Karpas-422 (cell line): Measurements from ENCODE around the gene WDFY1. TPM values are rescaled to one million over a fixed set of nuclear protein-coding genes. Genes with fewer than 3 reads are reported as not detected.

Experiments
- DNase-seq: peaks from one replicate; pipeline ENCODE4 v3.0.0-alpha.2; 2015
- H2AFZ ChIP-seq: fragments of 200-600 bp; sonication (generic); 2 replicates; pipeline ENCODE4 v1.6.1; 2014; ENCODE audit warnings: antibody characterized with exemption, low read length, mixed read lengths
- H3K27ac ChIP-seq: fragments of 200-600 bp; sonication (generic); 2 replicates; pipeline ENCODE4 v1.5.1; 2014; ENCODE audit warnings: mild to moderate bottlenecking, low read length, moderate library complexity
- H3K27me3 ChIP-seq: fragments of 200-600 bp; sonication (generic); 2 replicates; pipeline ENCODE4 v1.6.1; 2014; ENCODE audit warnings: low read length, mixed read lengths
- H3K36me3 ChIP-seq: fragments of 200-600 bp; sonication (generic); 2 replicates; pipeline ENCODE4 v1.6.1; 2014; ENCODE audit warnings: low read length, mixed read lengths; ENCODE audit not compliant: insufficient read depth
- H3K4me1 ChIP-seq: fragments of 200-600 bp; sonication (generic); 2 replicates; pipeline ENCODE4 v1.6.1; 2014; ENCODE audit warnings: mild to moderate bottlenecking, low read length, mixed read lengths
- H3K4me2 ChIP-seq: fragments of 200-600 bp; sonication (generic); 2 replicates; pipeline ENCODE4 v1.6.1; 2014; ENCODE audit warnings: low read length, low read depth, mild to moderate bottlenecking; ENCODE audit not compliant: poor library complexity, severe bottlenecking
- H3K4me3 ChIP-seq: fragments of 200-600 bp; sonication (generic); 2 replicates; pipeline ENCODE4 v1.5.1; 2014; ENCODE audit warnings: mild to moderate bottlenecking, antibody characterized with exemption, low read length, mixed read lengths
- H3K79me2 ChIP-seq: fragments of 200-600 bp; sonication (generic); 2 replicates; pipeline ENCODE4 v1.6.1; 2014; ENCODE audit warnings: mild to moderate bottlenecking, low read length, mixed read lengths
- H3K9ac ChIP-seq: fragments of 200-600 bp; sonication (generic); 2 replicates; pipeline ENCODE4 v1.6.0; 2014; ENCODE audit warnings: low read length
- H3K9me2 ChIP-seq: fragments of 200-600 bp; sonication (generic), shearing (Covaris generic); replicated peaks from 2 replicates; pipeline ENCODE4 v1.6.0; 2014; ENCODE audit warnings: mild to moderate bottlenecking, low read length, moderate library complexity; ENCODE audit not compliant: insufficient read depth
- H3K9me3 ChIP-seq: fragments of 300-700, 200-600 bp; sonication (generic); 2 replicates; pipeline ENCODE4 v1.6.1; 2014; ENCODE audit warnings: low read length, mixed read lengths
- H4K20me1 ChIP-seq: fragments of 200-600 bp; sonication (generic); 2 replicates; pipeline ENCODE4 v1.6.1; 2014; ENCODE audit warnings: mild to moderate bottlenecking, antibody characterized with exemption, low read length, low read depth; ENCODE audit not compliant: insufficient read depth
- total RNA-seq: library from RNA; depleted of rRNA; stranded (reverse); fragments of >200 nt; shearing (Covaris generic); gene quantifications from 2 replicates; pipeline ENCODE4 v1.2.3, GENCODE V29; 2014; ENCODE audit warnings: low replicate concordance

Gene WDFY1
- total RNA-seq, 1 experiment from 2014 or later = 34.7 TPM

GRCh38 chr2:223860809-223861738, 84.1 kb downstream of the WDFY1 start:
- Histone ChIP-seq H3K79me2 (no peaks in the 10 kb centered on the region), H3K27me3 (no peaks in the 10 kb centered on the region), H3K4me1 (no peaks in the 10 kb centered on the region), H3K9ac (no peak overlapping the region), H3K9me2 (no peaks in the 10 kb centered on the region), H2AFZ (no peak overlapping the region), H3K36me3 (no peaks in the 10 kb centered on the region), H3K4me2 (no peak overlapping the region), H3K27ac (no peak overlapping the region), H4K20me1 (no peaks in the 10 kb centered on the region), H3K4me3 (no peak overlapping the region), H3K9me3 (no peaks in the 10 kb centered on the region)
- DNase-seq = no peak

DNA sequence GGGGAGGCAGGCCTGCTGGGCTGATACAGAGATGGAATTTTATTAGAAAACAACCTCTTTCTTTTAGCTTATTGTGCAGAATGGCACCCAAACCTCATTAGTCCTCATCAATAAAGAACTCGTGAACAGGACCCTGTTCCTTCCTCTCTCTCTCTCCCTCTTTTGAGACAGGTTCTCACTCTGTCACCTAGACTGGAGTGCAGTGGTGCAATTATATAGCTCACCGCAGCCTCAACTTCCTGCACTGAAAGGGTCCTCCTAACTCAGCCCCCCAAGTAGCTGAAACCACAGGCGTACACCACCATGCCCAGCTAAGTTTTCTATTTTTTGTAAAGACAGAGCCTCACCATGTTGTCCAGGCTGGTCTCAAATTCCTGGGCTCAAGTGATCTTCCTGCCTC, 86.1 kb downstream of the WDFY1 start:
- Histone ChIP-seq H3K9me2 (no peaks in the 10 kb centered on the region), H4K20me1 (no peaks in the 10 kb centered on the region), H3K4me2 (no peak overlapping the region), H3K79me2 (no peaks in the 10 kb centered on the region), H3K9ac (no peak overlapping the region), H3K9me3 (no peaks in the 10 kb centered on the region), H2AFZ (no peak overlapping the region), H3K36me3 (no peaks in the 10 kb centered on the region), H3K27me3 (no peaks in the 10 kb centered on the region), H3K4me3 (no peak overlapping the region), H3K27ac (no peak overlapping the region), H3K4me1 (no peaks in the 10 kb centered on the region)
- no peak for DNase-seq

- Histone ChIP-seq H2AFZ (no peak overlapping the region), H3K4me2 (no peak overlapping the region), H3K36me3 (no peaks in the 10 kb centered on the region), H3K27ac (no peak overlapping the region), H3K9me2 (no peaks in the 10 kb centered on the region), H4K20me1 (no peaks in the 10 kb centered on the region), H3K27me3 (no peaks in the 10 kb centered on the region), H3K9ac (no peak overlapping the region), H3K4me1 (no peaks in the 10 kb centered on the region), H3K9me3 (no peaks in the 10 kb centered on the region), H3K79me2 (no peaks in the 10 kb centered on the region), H3K4me3 (no peak overlapping the region)
- DNase-seq = no peak
These were observed 88.6 kb downstream of the WDFY1 start for GRCh38 chr2:223856584-223856983.

DNA sequence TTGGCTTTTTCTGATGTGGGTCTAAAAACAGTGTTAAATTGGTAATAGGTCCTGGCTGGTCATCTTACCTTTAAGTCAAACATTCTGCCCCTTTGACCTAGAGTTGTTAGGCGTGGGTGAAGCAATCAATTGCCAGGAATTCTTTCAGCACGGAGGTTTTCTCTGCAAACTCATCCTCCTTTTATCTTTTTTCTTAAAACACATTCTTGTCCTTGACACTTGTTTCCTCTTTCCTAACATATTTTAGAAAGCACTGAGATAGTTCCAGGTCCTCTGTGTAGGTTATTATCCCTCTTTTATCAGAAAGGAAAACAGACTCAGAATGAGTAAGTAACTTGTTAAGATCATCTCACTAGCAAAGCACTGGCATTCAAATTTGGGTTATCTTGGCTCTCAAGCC, 89.1 kb downstream of the WDFY1 start:
- Histone ChIP-seq H3K9ac (no peak overlapping the region), H3K27me3 (no peaks in the 10 kb centered on the region), H3K36me3 (no peaks in the 10 kb centered on the region), H3K4me3 (no peak overlapping the region), H3K9me2 (no peaks in the 10 kb centered on the region), H3K4me1 (no peaks in the 10 kb centered on the region), H4K20me1 (no peaks in the 10 kb centered on the region), H3K27ac (no peak overlapping the region), H2AFZ (no peak overlapping the region), H3K9me3 (no peaks in the 10 kb centered on the region), H3K4me2 (no peak overlapping the region), H3K79me2 (no peaks in the 10 kb centered on the region)
- no peak for DNase-seq

DNA sequence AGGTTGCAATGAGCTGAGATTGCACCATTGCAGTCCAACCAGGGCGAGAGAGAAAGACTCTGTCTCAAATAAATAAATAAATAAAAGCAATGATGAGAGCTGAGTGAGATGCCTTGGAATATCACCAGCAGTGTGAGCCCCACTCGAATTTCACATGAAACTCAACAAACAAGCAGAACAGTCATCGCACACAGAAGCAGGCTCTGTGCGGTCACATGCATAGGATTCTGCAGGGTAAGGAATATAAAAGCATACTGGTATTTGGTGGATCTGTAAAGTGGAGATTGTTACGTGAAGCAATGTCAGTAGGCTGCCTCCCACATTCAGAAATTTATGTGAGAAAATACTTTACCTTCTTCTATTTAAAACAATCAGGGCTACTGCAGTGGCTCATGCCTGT, 89.7 kb downstream of the WDFY1 start:
- Histone ChIP-seq H3K4me2 (no peak overlapping the region), H3K27me3 (no peaks in the 10 kb centered on the region), H3K4me1 (no peaks in the 10 kb centered on the region), H3K79me2 (no peaks in the 10 kb centered on the region), H2AFZ (no peak overlapping the region), H3K36me3 (no peaks in the 10 kb centered on the region), H3K27ac (no peak overlapping the region), H3K9ac (no peak overlapping the region), H3K4me3 (no peak overlapping the region), H3K9me3 (no peaks in the 10 kb centered on the region), H3K9me2 (no peaks in the 10 kb centered on the region), H4K20me1 (no peaks in the 10 kb centered on the region)
- no peak for DNase-seq

DNA sequence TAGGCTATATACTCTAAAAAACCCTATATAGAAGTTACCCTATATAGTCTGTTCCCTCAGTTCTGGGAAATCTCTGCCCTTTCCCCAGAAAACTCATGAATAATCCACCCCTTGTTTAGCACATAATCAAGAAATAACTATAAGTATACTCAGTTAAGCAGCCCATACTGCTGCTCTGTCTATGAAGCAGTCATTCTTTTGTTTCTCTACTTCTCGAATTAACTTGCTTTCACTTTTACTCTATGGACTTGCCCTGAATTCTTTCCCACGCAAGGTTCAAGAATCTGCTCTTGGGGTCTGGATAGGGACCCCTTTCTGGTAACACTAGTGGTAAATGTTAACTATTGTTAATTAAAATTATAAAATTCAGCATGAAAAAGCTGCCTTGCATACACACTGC, 90.4 kb downstream of the WDFY1 start:
- no peaks in the 10 kb centered on the region for H3K4me1 ChIP-seq
- no peaks in the 10 kb centered on the region for H3K36me3 ChIP-seq
- H2AFZ ChIP-seq = no peak overlapping the region
- peak overlapping the region; percentile 32 for H3K4me2 ChIP-seq
- H3K9me3 ChIP-seq = no peaks in the 10 kb centered on the region
- no peaks in the 10 kb centered on the region for H3K27me3 ChIP-seq
- no peak overlapping the region for H3K9ac ChIP-seq
- H3K4me3 ChIP-seq = no peak overlapping the region
- H4K20me1 ChIP-seq = no peaks in the 10 kb centered on the region
- no peaks in the 10 kb centered on the region for H3K79me2 ChIP-seq
- H3K9me2 ChIP-seq = no peaks in the 10 kb centered on the region
- no peak for DNase-seq
- H3K27ac ChIP-seq = no peak overlapping the region

GRCh38 chr2:223853425-223853837, 91.7 kb downstream of the WDFY1 start:
- no peak overlapping the region for H2AFZ ChIP-seq
- no peak overlapping the region for H3K9ac ChIP-seq
- H3K27ac ChIP-seq = no peak overlapping the region
- no peaks in the 10 kb centered on the region for H3K9me3 ChIP-seq
- H3K4me1 ChIP-seq = no peaks in the 10 kb centered on the region
- no peak overlapping the region for H3K4me3 ChIP-seq
- H4K20me1 ChIP-seq = no peaks in the 10 kb centered on the region
- H3K36me3 ChIP-seq = no peaks in the 10 kb centered on the region
- H3K4me2 ChIP-seq = no peak overlapping the region
- H3K79me2 ChIP-seq = no peaks in the 10 kb centered on the region
- DNase-seq = no peak
- no peaks in the 10 kb centered on the region for H3K9me2 ChIP-seq
- H3K27me3 ChIP-seq = no peaks in the 10 kb centered on the region

DNA sequence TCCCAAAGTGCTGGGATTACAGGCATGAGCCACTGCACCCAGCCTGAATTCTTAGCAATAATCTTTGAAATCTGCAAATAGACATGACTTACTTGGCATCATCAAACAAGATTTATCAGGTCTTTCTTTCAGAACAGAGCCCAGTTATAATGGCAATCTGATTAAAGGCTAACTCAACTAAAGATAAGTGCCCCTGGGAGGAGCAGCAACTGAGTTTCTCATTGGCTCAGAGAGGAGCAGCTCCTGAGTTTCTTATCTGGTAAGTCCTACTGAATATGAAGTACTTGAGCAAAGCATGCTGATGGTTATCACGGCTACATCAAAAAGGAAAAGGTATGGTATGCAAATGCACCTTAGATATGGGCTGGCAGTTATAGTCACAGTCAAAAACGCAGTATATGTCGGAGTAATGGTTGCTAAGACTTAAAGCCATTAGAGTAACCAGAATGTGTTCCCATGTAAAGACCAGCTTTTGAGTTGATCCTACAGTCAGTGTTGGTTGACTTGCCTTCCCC, 92.8 kb downstream of the WDFY1 start:
- Histone ChIP-seq H3K9ac (no peak overlapping the region), H3K9me2 (no peaks in the 10 kb centered on the region), H2AFZ (no peak overlapping the region), H3K36me3 (no peaks in the 10 kb centered on the region), H3K27ac (no peak overlapping the region), H3K27me3 (no peaks in the 10 kb centered on the region), H4K20me1 (no peaks in the 10 kb centered on the region), H3K4me1 (no peaks in the 10 kb centered on the region), H3K79me2 (no peaks in the 10 kb centered on the region), H3K4me2 (no peak overlapping the region), H3K4me3 (no peak overlapping the region), H3K9me3 (no peaks in the 10 kb centered on the region)
- no peak for DNase-seq
